H9 (cell line): ENCODE data around the gene TTC28. TPM values are rescaled to one million over a fixed set of nuclear protein-coding genes. Genes with fewer than 3 reads are reported as not detected.

Experiments
- DNase-seq: peaks from one replicate; pipeline ENCODE4 v3.0.0-alpha.2; 2017
- H2AFZ ChIP-seq: one replicate; pipeline ENCODE4 v1.6.1; 2013; ENCODE audit warnings: mild to moderate bottlenecking, low read length, control low read depth, moderate library complexity
- H2AK5ac ChIP-seq: 2 replicates; pipeline ENCODE4 v1.6.1; 2013; ENCODE audit warnings: low read length, control low read depth, mixed read lengths; ENCODE audit not compliant: insufficient read length
- H2BK120ac ChIP-seq: one replicate; pipeline ENCODE4 v1.6.1; 2013; ENCODE audit warnings: low read depth, mild to moderate bottlenecking, low read length, control low read depth, inconsistent platforms; ENCODE audit not compliant: poor library complexity, severe bottlenecking
- H2BK12ac ChIP-seq: 2 replicates; pipeline ENCODE4 v1.6.1; 2013; ENCODE audit warnings: low read length, control low read depth, mixed read lengths, low read depth; ENCODE audit not compliant: insufficient read length
- H2BK15ac ChIP-seq: 2 replicates; pipeline ENCODE4 v1.6.1; 2013; ENCODE audit warnings: low read depth, low read length, control low read depth
- H2BK20ac ChIP-seq: one replicate; pipeline ENCODE4 v1.6.1; 2013; ENCODE audit warnings: low read depth, mild to moderate bottlenecking, low read length, control low read depth, inconsistent platforms; ENCODE audit not compliant: poor library complexity, severe bottlenecking
- H2BK5ac ChIP-seq: 2 replicates; pipeline ENCODE4 v1.6.1; 2013; ENCODE audit warnings: low read length, control low read depth, mixed read lengths; ENCODE audit not compliant: insufficient read length
- H3K14ac ChIP-seq: 2 replicates; pipeline ENCODE4 v1.6.1; 2013; ENCODE audit warnings: low read length, control low read depth; ENCODE audit not compliant: insufficient read depth
- H3K18ac ChIP-seq: 2 replicates; pipeline ENCODE4 v1.6.1; 2013; ENCODE audit warnings: low read depth, mild to moderate bottlenecking, mixed read lengths, low read length, control low read depth; ENCODE audit not compliant: insufficient read length
- H3K23ac ChIP-seq: 2 replicates; pipeline ENCODE4 v1.6.1; 2013; ENCODE audit warnings: low read length, control low read depth, mixed read lengths, low read depth; ENCODE audit not compliant: insufficient read length
- H3K23me2 ChIP-seq: 2 replicates; pipeline ENCODE4 v1.6.1; 2013; ENCODE audit warnings: low read depth, mild to moderate bottlenecking, mixed read lengths, low read length, control low read depth; ENCODE audit not compliant: insufficient read length, poor library complexity, severe bottlenecking
- H3K27ac ChIP-seq: 2 replicates; pipeline ENCODE4 v1.5.1; 2013; ENCODE audit warnings: low read length, control low read depth, mixed read lengths, low read depth; ENCODE audit not compliant: insufficient read length
- H3K27me3 ChIP-seq: 2 replicates; pipeline ENCODE4 v1.6.1; 2013; ENCODE audit warnings: low read length, control low read depth, inconsistent platforms; ENCODE audit not compliant: insufficient read depth
- H3K4ac ChIP-seq: 2 replicates; pipeline ENCODE4 v1.6.1; 2013; ENCODE audit warnings: low read depth, mild to moderate bottlenecking, control low read depth, inconsistent platforms, low read length, moderate library complexity
- H3K4me1 ChIP-seq: 2 replicates; pipeline ENCODE4 v1.6.1; 2013; ENCODE audit warnings: low read length, control low read depth, inconsistent platforms; ENCODE audit not compliant: insufficient read depth
- H3K4me2 ChIP-seq: 2 replicates; pipeline ENCODE4 v1.6.1; 2013; ENCODE audit warnings: low read length, control low read depth, mixed read lengths; ENCODE audit not compliant: insufficient read length, insufficient read depth
- H3K56ac ChIP-seq: 2 replicates; pipeline ENCODE4 v1.6.1; 2013; ENCODE audit warnings: low read depth, mild to moderate bottlenecking, mixed read lengths, low read length, control low read depth; ENCODE audit not compliant: insufficient read length
- H3K79me1 ChIP-seq: 2 replicates; pipeline ENCODE4 v1.6.1; 2013; ENCODE audit warnings: low read depth, mild to moderate bottlenecking, moderate library complexity, low read length, control low read depth, inconsistent platforms; ENCODE audit not compliant: insufficient read depth, poor library complexity, severe bottlenecking
- H3K79me2 ChIP-seq: 2 replicates; pipeline ENCODE4 v1.6.1; 2013; ENCODE audit warnings: low read length, control low read depth, inconsistent platforms; ENCODE audit not compliant: insufficient read depth
- H3K9ac ChIP-seq: 2 replicates; pipeline ENCODE4 v1.6.1; 2013; ENCODE audit warnings: low read length, control low read depth, mixed read lengths; ENCODE audit not compliant: insufficient read length; ENCODE audit errors: extremely low read depth
- H3K9me3 ChIP-seq: one replicate; pipeline ENCODE4 v1.6.1; 2013; ENCODE audit warnings: low read depth, low read length, inconsistent platforms; ENCODE audit not compliant: control insufficient read depth
- H3T11ph ChIP-seq: one replicate; pipeline ENCODE4 v1.6.1; 2013; ENCODE audit warnings: mild to moderate bottlenecking, low read length, control low read depth, inconsistent platforms
- H4K20me1 ChIP-seq: one replicate; pipeline ENCODE4 v1.6.1; 2013; ENCODE audit not compliant: control insufficient read depth, insufficient read length, insufficient read depth
- H4K5ac ChIP-seq: 2 replicates; pipeline ENCODE4 v1.6.1; 2013; ENCODE audit warnings: low read depth, mild to moderate bottlenecking, mixed read lengths, low read length, control low read depth; ENCODE audit not compliant: insufficient read length
- H4K8ac ChIP-seq: replicated peaks from 2 replicates; pipeline ENCODE4 v1.6.1; 2013; ENCODE audit warnings: low read length, control low read depth, mixed read lengths, low read depth; ENCODE audit not compliant: insufficient read length
- H4K91ac ChIP-seq: 2 replicates; pipeline ENCODE4 v1.6.1; 2013; ENCODE audit warnings: low read depth, mild to moderate bottlenecking, moderate library complexity, mixed read lengths, low read length, control low read depth; ENCODE audit not compliant: insufficient read length
- H3K27ac Mint-ChIP-seq, 3 experiments: 2 replicates in 2 of 3; 3 replicates in 1 of 3; pipeline ENCODE4 v1.8.0; 2020 to 2021; ENCODE audit warnings: mixed read lengths in 3 of 3, mild to moderate bottlenecking in 1 of 3, moderate library complexity in 1 of 3
- H3K27me3 Mint-ChIP-seq: 2 replicates; pipeline ENCODE4 v1.8.0; 2021; ENCODE audit warnings: low read depth, mild to moderate bottlenecking, moderate library complexity, mixed read lengths
- H3K36me3 Mint-ChIP-seq, 3 experiments: 2 replicates in 2 of 3; 3 replicates in 1 of 3; pipeline ENCODE4 v1.8.0; 2020 to 2021; ENCODE audit warnings: low read depth in 3 of 3, mixed read lengths in 3 of 3; ENCODE audit not compliant: insufficient read depth in 1 of 3
- H3K4me1 Mint-ChIP-seq, 2 experiments: 2 replicates each; pipeline ENCODE4 v1.8.0; 2020; ENCODE audit warnings: mixed read lengths in 2 of 2
- H3K4me3 Mint-ChIP-seq, 2 experiments: 2 replicates in 1 of 2; 3 replicates in 1 of 2; pipeline ENCODE4 v1.8.0; 2020 to 2021; ENCODE audit warnings: mild to moderate bottlenecking in 2 of 2, mixed read lengths in 2 of 2, moderate library complexity in 1 of 2
- H3K9me3 Mint-ChIP-seq, 2 experiments: 2 replicates in 1 of 2; 3 replicates in 1 of 2; pipeline ENCODE4 v1.8.0; 2020; ENCODE audit warnings: mild to moderate bottlenecking in 2 of 2, mixed read lengths in 2 of 2, moderate library complexity in 1 of 2
- WGBS: extraction: QIAGEN DNeasy Blood & Tissue Kit; methylation state at CpG from one replicate; pipeline ENCODE4 v1.1.7; 2013; ENCODE audit warnings: missing lambda C conversion rate, low lambda C conversion rate, mixed read lengths; ENCODE audit not compliant: insufficient read length; ENCODE audit errors: extremely low coverage; 5-methylcytosine and 5-hydroxymethylcytosine counted together
- total RNA-seq: library from RNA; stranded (reverse); gene quantifications from 2 replicates; pipeline ENCODE4 v1.2.1, GENCODE V29; 2021
- TF ChIP-seq, protein P1 (sequence below): fragments of 200-600 bp; sonication (generic); conservative IDR thresholded peaks from 3 replicates; pipeline ENCODE4 v1.8.0; 2021; ENCODE audit warnings: antibody characterized with exemption, mild to moderate bottlenecking

TTC28 gene
- total RNA-seq, 1 experiment from 2014 or later, result 13.6 TPM

- no peak overlapping the region for H3K56ac ChIP-seq
- H4K20me1 ChIP-seq, result no peaks in the 10 kb centered on the region
- H2BK15ac ChIP-seq, result no peak overlapping the region
- no peaks in the 10 kb centered on the region for H3K79me1 ChIP-seq
- no peak for DNase-seq
- H3K14ac ChIP-seq, result no peak overlapping the region
- H3K4me1 Mint-ChIP-seq, result peaks cover 9 to 10% of the 10 kb centered on the region in 2 experiments
- H2AFZ ChIP-seq, result no peak overlapping the region
- H3K23me2 ChIP-seq, result no peaks in the 10 kb centered on the region
- TF ChIP-seq, protein P1, sequence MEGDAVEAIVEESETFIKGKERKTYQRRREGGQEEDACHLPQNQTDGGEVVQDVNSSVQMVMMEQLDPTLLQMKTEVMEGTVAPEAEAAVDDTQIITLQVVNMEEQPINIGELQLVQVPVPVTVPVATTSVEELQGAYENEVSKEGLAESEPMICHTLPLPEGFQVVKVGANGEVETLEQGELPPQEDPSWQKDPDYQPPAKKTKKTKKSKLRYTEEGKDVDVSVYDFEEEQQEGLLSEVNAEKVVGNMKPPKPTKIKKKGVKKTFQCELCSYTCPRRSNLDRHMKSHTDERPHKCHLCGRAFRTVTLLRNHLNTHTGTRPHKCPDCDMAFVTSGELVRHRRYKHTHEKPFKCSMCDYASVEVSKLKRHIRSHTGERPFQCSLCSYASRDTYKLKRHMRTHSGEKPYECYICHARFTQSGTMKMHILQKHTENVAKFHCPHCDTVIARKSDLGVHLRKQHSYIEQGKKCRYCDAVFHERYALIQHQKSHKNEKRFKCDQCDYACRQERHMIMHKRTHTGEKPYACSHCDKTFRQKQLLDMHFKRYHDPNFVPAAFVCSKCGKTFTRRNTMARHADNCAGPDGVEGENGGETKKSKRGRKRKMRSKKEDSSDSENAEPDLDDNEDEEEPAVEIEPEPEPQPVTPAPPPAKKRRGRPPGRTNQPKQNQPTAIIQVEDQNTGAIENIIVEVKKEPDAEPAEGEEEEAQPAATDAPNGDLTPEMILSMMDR, result no peak
- H3K27ac ChIP-seq, result no peak overlapping the region
- no peaks in the 10 kb centered on the region for H3K79me2 ChIP-seq
- no peak overlapping the region for H3K4me3 Mint-ChIP-seq
- no peaks in the 10 kb centered on the region; the same call in 1 of the 2 replicates for H3K4me1 ChIP-seq
- no peaks in the 10 kb centered on the region; a peak in 1 of 7 replicates for H3K36me3 Mint-ChIP-seq
- no peak overlapping the region for H3K27ac Mint-ChIP-seq
- H3K4ac ChIP-seq, result no peak overlapping the region
- H2BK20ac ChIP-seq, result no peak overlapping the region
- no peak overlapping the region for H2BK5ac ChIP-seq
- no peak overlapping the region for H4K5ac ChIP-seq
- H2BK12ac ChIP-seq, result no peak overlapping the region
- H3T11ph ChIP-seq, result no peak overlapping the region
- H3K18ac ChIP-seq, result no peak overlapping the region
- no peak overlapping the region for H2BK120ac ChIP-seq
- H3K23ac ChIP-seq, result no peak overlapping the region
- no peaks in the 10 kb centered on the region for H3K27me3 Mint-ChIP-seq
- H4K8ac ChIP-seq, result no peak overlapping the region
- H2AK5ac ChIP-seq, result no peak overlapping the region
- H3K9ac ChIP-seq, result no peak overlapping the region
- WGBS, result no CpG with 5 or more reads among the region's 7 CpGs
- H3K4me2 ChIP-seq, result no peak overlapping the region
- H3K9me3 ChIP-seq, result no peaks in the 10 kb centered on the region
- H4K91ac ChIP-seq, result no peak overlapping the region
- no peaks in the 10 kb centered on the region for H3K27me3 ChIP-seq
- no peaks in the 10 kb centered on the region for H3K9me3 Mint-ChIP-seq
These were observed 682.7 kb downstream of the TTC28 start for GRCh38 chr22:27996981-27997380.
